Uterus (tissue), 4 donors: ENCODE results near the gene CKLF. TPM values are rescaled to one million over a fixed set of nuclear protein-coding genes. Genes with fewer than 3 reads are reported as not detected.

Source experiments
- DNase-seq, 2 donors: peaks; one replicate each; pipeline ENCODE4 v3.0.0-alpha.2; 2019 to 2020
- H3K27ac ChIP-seq, 2 donors: fragments of 200-600 bp; sonication (generic); 1 replicate in 1 of 2; 2 replicates in 1 of 2; pipeline ENCODE4 v1.5.1; 2016 to 2018
- H3K27me3 ChIP-seq, 2 donors: fragments of 200-600 bp; sonication (generic); one replicate each; pipeline ENCODE4 v1.5.1; 2018 to 2019; ENCODE audit warnings: control low read depth in 1 of 2
- H3K36me3 ChIP-seq, 2 donors: fragments of 200-600 bp; sonication (generic); one replicate each; pipeline ENCODE4 v1.5.1; 2019; ENCODE audit warnings: control low read depth in 1 of 2
- H3K4me1 ChIP-seq, 2 donors: fragments of 200-600 bp; sonication (generic); one replicate each; pipeline ENCODE4 v1.5.1; 2018 to 2019; ENCODE audit warnings: control low read depth in 1 of 2
- H3K4me3 ChIP-seq, 2 donors: fragments of 200-600 bp; sonication (generic); 1 replicate in 1 of 2; 2 replicates in 1 of 2; pipeline ENCODE4 v1.5.1; 2018 to 2019; ENCODE audit warnings: mild to moderate bottlenecking in 1 of 2
- H3K9me3 ChIP-seq, 2 donors: fragments of 200-600 bp; sonication (generic); one replicate each; pipeline ENCODE4 v1.5.1; 2019; ENCODE audit warnings: control low read depth in 1 of 2
- CTCF ChIP-seq, 4 experiments: fragments of 200-600 bp in 2 of 4; fragments of 450-650 bp in 2 of 4; sonication (generic) in 2 of 4; IDR thresholded peaks; one replicate each; pipeline ENCODE4 v1.5.1; 2016 to 2019; ENCODE audit warnings: antibody characterized with exemption in 4 of 4, mild to moderate bottlenecking in 2 of 4, moderate library complexity in 1 of 4
- POLR2A ChIP-seq, 2 donors: fragments of 450-650 bp; IDR thresholded peaks; one replicate each; pipeline ENCODE4 v1.6.1; 2016; ENCODE audit warnings: antibody characterized with exemption in 2 of 2, mild to moderate bottlenecking in 1 of 2, moderate library complexity in 1 of 2
- intact Hi-C: fragments of 100-400 bp; cut with DNase I; formaldehyde crosslinking; loops from one replicate; pipeline ENCODE4 v1.15.1; 2023; ENCODE audit warnings: low total_unique reads
- small RNA-seq: library from RNA; depleted of rRNA; stranded (forward); fragments of <200 nt; gene quantifications from one replicate; pipeline ENCODE3, GENCODE V24; 2016
- total RNA-seq, 4 donors: library from RNA; depleted of rRNA in 3 of 4; stranded (reverse); fragments of >200 nt in 3 of 4; gene quantifications; one replicate each; pipeline versions ENCODE4 v1.1.0 to v1.2.4, GENCODE V29; 2014 to 2023
- donor health status: DM: yes; HTN: yes; CAD: no.

CKLF gene
- total RNA-seq, 4 donors from 2014 or later, result 31.3 to 118 (median 68.6) TPM

GRCh38 chr16:66614161-66614802 lies 61.9 kb downstream of the CKLF start:
- no peak for DNase-seq
- intact Hi-C loops, result no loop called here
- Histone ChIP-seq H3K36me3 (no peaks in the 10 kb centered on the region), H3K4me3 (no peak overlapping the region), H3K27me3 (no peaks in the 10 kb centered on the region), H3K4me1 (peaks cover 0 to 5% of the 10 kb centered on the region in 2 donors), H3K27ac (no peak overlapping the region), H3K9me3 (no peaks in the 10 kb centered on the region)
- TF ChIP-seq CTCF (IDR thresholded peaks at IDR 0.05) (no peak), POLR2A (IDR thresholded peaks at IDR 0.05) (no peak)

Small RNA genes within 50 kb of the gene (small RNA-seq; reads per million reads assigned to genes)
- gene CKLF-CMTM1, result not detected

Other genes starting within 250 kb of the CKLF start
- gene CDH5, start 185.9 kb upstream of the CKLF start, total RNA-seq, result 100 to 1,000 TPM in 1 of 4 donors, 10 to 100 TPM in 3; 31.2 to 126 (median 70.6) TPM
- 1 to 10 TPM in 1 of 4 donors, under 1 TPM in 1, not detected in 2; 0.52 to 3.9 TPM for gene BEAN1, start 125.3 kb upstream of the CKLF start, total RNA-seq
- gene TK2, start 2.5 kb upstream of the CKLF start, total RNA-seq, result 10 to 100 TPM; 13.6 to 52.6 (median 39.2) TPM
- 1 to 10 TPM in 2 of 4 donors, not detected in 2; 5.0 to 5.3 TPM for gene CMTM1, start 13.9 kb downstream of the CKLF start, total RNA-seq
- 1 to 10 TPM in 1 of 4 donors, not detected in 3; 1.2 TPM for gene CMTM2, start 26.9 kb downstream of the CKLF start, total RNA-seq
- gene CMTM3, start 52.1 kb downstream of the CKLF start, total RNA-seq, result 10 to 100 TPM; 42.6 to 67.9 (median 56.2) TPM
- 10 to 100 TPM in 2 of 4 donors, 1 to 10 TPM in 2; 6.1 to 41.5 (median 15.1) TPM for gene CMTM4, start 144.2 kb downstream of the CKLF start, total RNA-seq
- gene DYNC1LI2, start 199.0 kb downstream of the CKLF start, total RNA-seq, result 100 to 1,000 TPM; 109 to 279 (median 151) TPM
- gene TERB1, start 249.0 kb downstream of the CKLF start, total RNA-seq, result under 1 TPM in 2 of 4 donors, not detected in 2; 0.21 to 0.83 TPM